ENCODE data around the gene MAK. TPM values are rescaled to one million over a fixed set of nuclear protein-coding genes. Genes with fewer than 3 reads are reported as not detected.
"Not testable (repeated sequence)": the region's sequence is repeated elsewhere in the genome, so short reads cannot be mapped to it uniquely, and the experiment has no call there.

MAK gene
- total and polyA plus RNA-seq, 4 donors: 0.02 to 0.26 (median 0.13) TPM

GRCh38 chr6:10867952-10868351 is 29.6 kb upstream of the MAK start:
- no peak for DNase-seq (ENCODE audit: low spot score)
- TF ChIP-seq SP1 (IDR thresholded peaks at IDR 0.05): no peak
- TF ChIP-seq ZBTB33 (IDR thresholded peaks at IDR 0.05): no peak
- TF ChIP-seq FOXA2 (IDR thresholded peaks at IDR 0.05): no peak
- TF ChIP-seq FOXA1 (IDR thresholded peaks at IDR 0.05): no peak
- TF ChIP-seq GABPA (IDR thresholded peaks at IDR 0.05 in 1 of 2, conservative IDR thresholded peaks at IDR 0.05 in 1 of 2): no peak
- TF ChIP-seq RXRA (IDR thresholded peaks at IDR 0.05): no peak
- Histone ChIP-seq H3K36me3 (ENCODE audit: control insufficient read depth in 4 of 4, insufficient read depth in 3 of 4, low read depth in 1 of 4, low read length in 3 of 4) (no peaks in the 10 kb centered on the region), H3K9me3 (ENCODE audit: control insufficient read depth in 4 of 4, low read length in 3 of 4) (no peaks in the 10 kb centered on the region), H3K4me1 (ENCODE audit: control insufficient read depth in 4 of 4, insufficient read depth in 4 of 4, low read length in 3 of 4) (no peaks in the 10 kb centered on the region), H3K4me3 (ENCODE audit: low read depth in 1 of 3, low read length in 3 of 3) (no peak overlapping the region), H3K27ac (ENCODE audit: low read depth in 1 of 2, low read length in 2 of 2) (no peak overlapping the region), H3K9ac (ENCODE audit: low read depth in 1 of 2, low read length in 2 of 2) (no peak overlapping the region), H3K27me3 (ENCODE audit: control insufficient read depth in 4 of 4, insufficient read depth in 4 of 4, low read length in 3 of 4) (no peaks in the 10 kb centered on the region)
- 89% methylated on average over 3 of the region's 3 CpGs for WGBS

DNA sequence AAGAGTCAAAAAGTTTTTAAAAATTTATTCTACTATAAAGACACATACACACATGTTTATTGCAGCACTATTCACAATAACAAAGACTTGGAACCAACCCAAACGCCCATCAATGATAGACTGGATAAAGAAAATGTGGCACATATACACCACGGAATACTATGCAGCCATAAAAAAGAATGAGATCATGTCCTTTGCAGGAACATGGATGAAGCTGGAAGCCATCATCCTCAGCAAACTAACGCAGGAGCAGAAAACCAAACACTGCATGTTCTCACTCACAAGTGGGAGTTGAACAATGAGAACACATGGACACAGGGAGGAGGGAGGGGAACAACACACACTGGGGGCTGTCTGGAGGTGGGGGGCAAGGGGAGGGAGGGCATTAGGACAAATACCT is 28.4 kb upstream of the MAK start:
- H3K36me3 ChIP-seq (ENCODE audit: control insufficient read depth in 4 of 4, insufficient read depth in 3 of 4, low read depth in 1 of 4, low read length in 3 of 4); H3K9ac ChIP-seq (ENCODE audit: low read depth in 1 of 2, low read length in 2 of 2); DNase-seq (ENCODE audit: low spot score); H3K27ac ChIP-seq (ENCODE audit: low read depth in 1 of 2, low read length in 2 of 2); H3K4me1 ChIP-seq (ENCODE audit: control insufficient read depth in 4 of 4, insufficient read depth in 4 of 4, low read length in 3 of 4); H3K9me3 ChIP-seq (ENCODE audit: control insufficient read depth in 4 of 4, low read length in 3 of 4); H3K4me3 ChIP-seq (ENCODE audit: low read depth in 1 of 3, low read length in 3 of 3); H3K27me3 ChIP-seq (ENCODE audit: control insufficient read depth in 4 of 4, insufficient read depth in 4 of 4, low read length in 3 of 4): not testable (repeated sequence)
- WGBS: 70% methylated on average over 3 of the region's 3 CpGs

- not testable (repeated sequence) for H3K27me3 ChIP-seq (ENCODE audit: control insufficient read depth in 4 of 4, insufficient read depth in 4 of 4, low read length in 3 of 4); H3K36me3 ChIP-seq (ENCODE audit: control insufficient read depth in 4 of 4, insufficient read depth in 3 of 4, low read depth in 1 of 4, low read length in 3 of 4); DNase-seq (ENCODE audit: low spot score); H3K9ac ChIP-seq (ENCODE audit: low read depth in 1 of 2, low read length in 2 of 2); H3K27ac ChIP-seq (ENCODE audit: low read depth in 1 of 2, low read length in 2 of 2); H3K4me3 ChIP-seq (ENCODE audit: low read depth in 1 of 3, low read length in 3 of 3); H3K4me1 ChIP-seq (ENCODE audit: control insufficient read depth in 4 of 4, insufficient read depth in 4 of 4, low read length in 3 of 4); H3K9me3 ChIP-seq (ENCODE audit: control insufficient read depth in 4 of 4, low read length in 3 of 4)
- 93% methylated on average over 7 of the region's 7 CpGs for WGBS
These were observed 24.7 kb upstream of the MAK start for GRCh38 chr6:10863031-10863430.

GRCh38 chr6:10862361-10862760 is 24.0 kb upstream of the MAK start:
- H3K27me3 ChIP-seq (ENCODE audit: control insufficient read depth in 4 of 4, insufficient read depth in 4 of 4, low read length in 3 of 4): no peaks in the 10 kb centered on the region
- H3K27ac ChIP-seq (ENCODE audit: low read depth in 1 of 2, low read length in 2 of 2): no peak overlapping the region
- TF ChIP-seq FOXA2 (IDR thresholded peaks at IDR 0.05): no peak
- TF ChIP-seq HNF4G (IDR thresholded peaks at IDR 0.05): no peak
- no peak for TF ChIP-seq TAF1 (conservative IDR thresholded peaks at IDR 0.05)
- TF ChIP-seq CTCF (IDR thresholded peaks at IDR 0.05; ENCODE audit: low read depth, low read length, missing input control): no peak
- no peak for TF ChIP-seq SP1 (IDR thresholded peaks at IDR 0.05)
- TF ChIP-seq, protein P1, sequence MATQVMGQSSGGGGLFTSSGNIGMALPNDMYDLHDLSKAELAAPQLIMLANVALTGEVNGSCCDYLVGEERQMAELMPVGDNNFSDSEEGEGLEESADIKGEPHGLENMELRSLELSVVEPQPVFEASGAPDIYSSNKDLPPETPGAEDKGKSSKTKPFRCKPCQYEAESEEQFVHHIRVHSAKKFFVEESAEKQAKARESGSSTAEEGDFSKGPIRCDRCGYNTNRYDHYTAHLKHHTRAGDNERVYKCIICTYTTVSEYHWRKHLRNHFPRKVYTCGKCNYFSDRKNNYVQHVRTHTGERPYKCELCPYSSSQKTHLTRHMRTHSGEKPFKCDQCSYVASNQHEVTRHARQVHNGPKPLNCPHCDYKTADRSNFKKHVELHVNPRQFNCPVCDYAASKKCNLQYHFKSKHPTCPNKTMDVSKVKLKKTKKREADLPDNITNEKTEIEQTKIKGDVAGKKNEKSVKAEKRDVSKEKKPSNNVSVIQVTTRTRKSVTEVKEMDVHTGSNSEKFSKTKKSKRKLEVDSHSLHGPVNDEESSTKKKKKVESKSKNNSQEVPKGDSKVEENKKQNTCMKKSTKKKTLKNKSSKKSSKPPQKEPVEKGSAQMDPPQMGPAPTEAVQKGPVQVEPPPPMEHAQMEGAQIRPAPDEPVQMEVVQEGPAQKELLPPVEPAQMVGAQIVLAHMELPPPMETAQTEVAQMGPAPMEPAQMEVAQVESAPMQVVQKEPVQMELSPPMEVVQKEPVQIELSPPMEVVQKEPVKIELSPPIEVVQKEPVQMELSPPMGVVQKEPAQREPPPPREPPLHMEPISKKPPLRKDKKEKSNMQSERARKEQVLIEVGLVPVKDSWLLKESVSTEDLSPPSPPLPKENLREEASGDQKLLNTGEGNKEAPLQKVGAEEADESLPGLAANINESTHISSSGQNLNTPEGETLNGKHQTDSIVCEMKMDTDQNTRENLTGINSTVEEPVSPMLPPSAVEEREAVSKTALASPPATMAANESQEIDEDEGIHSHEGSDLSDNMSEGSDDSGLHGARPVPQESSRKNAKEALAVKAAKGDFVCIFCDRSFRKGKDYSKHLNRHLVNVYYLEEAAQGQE (IDR thresholded peaks at IDR 0.05): no peak
- no peak for TF ChIP-seq RXRA (IDR thresholded peaks at IDR 0.05)
- no peak for TF ChIP-seq NR2F2 (IDR thresholded peaks at IDR 0.05)
- TF ChIP-seq YY1 (IDR thresholded peaks at IDR 0.05): no peak
- no peak for TF ChIP-seq JUND (IDR thresholded peaks at IDR 0.05)
- TF ChIP-seq RAD21 (IDR thresholded peaks at IDR 0.05): no peak
- no peak for DNase-seq (ENCODE audit: low spot score)
- 89% methylated on average over 4 of the region's 4 CpGs for WGBS
- H3K9ac ChIP-seq (ENCODE audit: low read depth in 1 of 2, low read length in 2 of 2): no peak overlapping the region
- no peak overlapping the region for H3K4me3 ChIP-seq (ENCODE audit: low read depth in 1 of 3, low read length in 3 of 3)
- no peaks in the 10 kb centered on the region for H3K36me3 ChIP-seq (ENCODE audit: control insufficient read depth in 4 of 4, insufficient read depth in 3 of 4, low read depth in 1 of 4, low read length in 3 of 4)
- H3K4me1 ChIP-seq (ENCODE audit: control insufficient read depth in 4 of 4, insufficient read depth in 4 of 4, low read length in 3 of 4): no peaks in the 10 kb centered on the region
- no peaks in the 10 kb centered on the region for H3K9me3 ChIP-seq (ENCODE audit: control insufficient read depth in 4 of 4, low read length in 3 of 4)

Measured in liver (tissue), 9 donors.